Measurements from ENCODE around the gene AKIRIN1.
"Not testable (repeated sequence)": the region's sequence is repeated elsewhere in the genome, so short reads cannot be mapped to it uniquely, and the experiment has no call there.

The AKIRIN1 gene

GRCh38 chr1:39016604-39017171 is 25.6 kb downstream of the AKIRIN1 start:
- Histone ChIP-seq H3K4me2 (ENCODE audit: low read length) (no peak overlapping the region), H3K9ac (no peak overlapping the region), H3K27ac (no peak overlapping the region), H2AFZ (no peak overlapping the region), H3K36me3 (ENCODE audit: control insufficient read depth, insufficient read depth, low read length) (no peaks in the 10 kb centered on the region), H3K79me2 (no peaks in the 10 kb centered on the region), H3K27me3 (ENCODE audit: control insufficient read depth, insufficient read depth, low read length) (no peaks in the 10 kb centered on the region), H3K9me3 (ENCODE audit: control insufficient read depth, low read length) (no peaks in the 10 kb centered on the region), H3K4me3 (ENCODE audit: low read depth, low read length) (no peak overlapping the region), H3K4me1 (no peaks in the 10 kb centered on the region)
- no peak for TF ChIP-seq CTCF (IDR thresholded peaks at IDR 0.05)

- Histone ChIP-seq H3K4me3 (ENCODE audit: low read depth, low read length) (no peak overlapping the region), H3K27me3 (ENCODE audit: control insufficient read depth, insufficient read depth, low read length) (no peaks in the 10 kb centered on the region), H3K9ac (no peak overlapping the region), H2AFZ (no peak overlapping the region), H3K4me1 (no peaks in the 10 kb centered on the region), H3K4me2 (ENCODE audit: low read length) (no peak overlapping the region), H3K79me2 (no peaks in the 10 kb centered on the region), H3K36me3 (ENCODE audit: control insufficient read depth, insufficient read depth, low read length) (no peaks in the 10 kb centered on the region), H3K9me3 (ENCODE audit: control insufficient read depth, low read length) (no peaks in the 10 kb centered on the region), H3K27ac (no peak overlapping the region)
- no peak for TF ChIP-seq CTCF (IDR thresholded peaks at IDR 0.05)
Measured at GRCh38 chr1:39017266-39017665, 26.2 kb downstream of the AKIRIN1 start.

DNA sequence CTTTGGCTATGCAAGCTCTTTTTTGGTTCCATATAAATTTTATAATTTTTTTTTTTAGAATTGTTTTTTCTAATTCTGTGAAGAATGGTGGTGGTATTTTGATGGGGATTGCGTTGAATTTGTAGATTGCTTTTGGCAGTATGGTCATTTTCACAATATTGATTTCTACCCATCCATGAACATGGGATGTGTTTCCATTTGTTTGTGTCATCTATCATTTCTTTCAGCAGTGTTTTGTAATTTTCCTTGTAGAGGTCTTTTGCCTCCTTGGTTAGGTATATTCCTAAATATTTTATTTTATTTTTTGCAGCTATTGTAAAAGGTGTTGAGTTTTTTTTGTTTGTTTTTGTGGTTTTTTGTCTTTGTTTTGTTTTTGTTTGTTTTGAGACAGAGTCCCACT is 29.4 kb downstream of the AKIRIN1 start:
- not testable (repeated sequence) for H3K27me3 ChIP-seq (ENCODE audit: control insufficient read depth, insufficient read depth, low read length); H3K4me1 ChIP-seq; H3K27ac ChIP-seq; H2AFZ ChIP-seq; H3K4me3 ChIP-seq (ENCODE audit: low read depth, low read length); H3K4me2 ChIP-seq (ENCODE audit: low read length); H3K9me3 ChIP-seq (ENCODE audit: control insufficient read depth, low read length); H3K9ac ChIP-seq; H3K79me2 ChIP-seq; H3K36me3 ChIP-seq (ENCODE audit: control insufficient read depth, insufficient read depth, low read length)

- Histone ChIP-seq H3K36me3 (ENCODE audit: control insufficient read depth, insufficient read depth, low read length) (no peaks in the 10 kb centered on the region), H3K4me1 (no peaks in the 10 kb centered on the region), H3K4me2 (ENCODE audit: low read length) (no peak overlapping the region), H3K27ac (no peak overlapping the region), H3K27me3 (ENCODE audit: control insufficient read depth, insufficient read depth, low read length) (no peaks in the 10 kb centered on the region), H2AFZ (no peak overlapping the region), H3K9me3 (ENCODE audit: control insufficient read depth, low read length) (no peaks in the 10 kb centered on the region), H3K79me2 (no peaks in the 10 kb centered on the region), H3K4me3 (ENCODE audit: low read depth, low read length) (no peak overlapping the region), H3K9ac (no peak overlapping the region)
- no peak for TF ChIP-seq CTCF (IDR thresholded peaks at IDR 0.05)
Measured at GRCh38 chr1:39021426-39021825, 30.4 kb downstream of the AKIRIN1 start.

GRCh38 chr1:39023140-39023539 is 32.1 kb downstream of the AKIRIN1 start:
- Histone ChIP-seq H3K4me1 (no peaks in the 10 kb centered on the region), H3K4me2 (ENCODE audit: low read length) (no peak overlapping the region), H3K4me3 (ENCODE audit: low read depth, low read length) (no peak overlapping the region), H3K27ac (no peak overlapping the region), H3K79me2 (no peaks in the 10 kb centered on the region), H3K9ac (no peak overlapping the region), H3K9me3 (ENCODE audit: control insufficient read depth, low read length) (no peaks in the 10 kb centered on the region), H3K27me3 (ENCODE audit: control insufficient read depth, insufficient read depth, low read length) (no peaks in the 10 kb centered on the region), H2AFZ (no peak overlapping the region), H3K36me3 (ENCODE audit: control insufficient read depth, insufficient read depth, low read length) (no peaks in the 10 kb centered on the region)
- TF ChIP-seq CTCF (IDR thresholded peaks at IDR 0.05), result no peak
